ENCODE measurements around the gene CDON. TPM values are rescaled to one million over a fixed set of nuclear protein-coding genes. Genes with fewer than 3 reads are reported as not detected.

Gene CDON
- total RNA-seq, 6 experiments from 2014 or later: 1.3 to 2.0 (median 1.9) TPM

DNA sequence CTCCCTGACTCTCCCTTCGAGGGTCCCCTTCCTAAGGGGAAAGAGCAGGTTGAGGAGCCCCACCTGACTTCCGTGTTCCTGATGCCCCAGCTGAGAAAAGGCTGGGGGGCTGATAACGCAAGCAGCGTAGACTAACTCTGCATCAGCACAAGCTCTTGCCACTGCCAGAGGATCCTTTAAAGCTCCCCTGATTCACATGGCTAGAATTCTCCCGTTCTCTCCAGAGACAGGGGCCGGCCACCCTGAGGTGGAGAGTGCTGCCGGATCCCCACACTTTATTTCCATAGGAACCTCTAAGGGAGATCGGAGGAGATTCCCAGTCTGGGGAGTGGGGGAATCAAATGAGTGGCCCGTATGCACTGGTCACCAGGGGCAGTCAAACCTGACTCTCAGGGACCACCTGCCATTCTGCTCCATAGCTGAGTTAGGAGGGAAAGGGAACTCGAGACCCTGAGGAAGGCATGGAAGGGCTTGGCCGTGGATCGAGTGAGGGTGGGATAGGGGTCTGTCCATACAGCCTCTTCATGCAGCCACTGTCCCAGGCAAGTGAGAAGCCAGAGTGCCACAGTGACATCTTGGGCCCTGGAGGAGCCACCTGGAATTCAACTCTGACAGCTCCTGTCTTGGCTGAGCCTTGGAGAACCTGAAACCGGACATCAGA, 118.2 kb downstream of the CDON start:
- TF ChIP-seq, protein P1, sequence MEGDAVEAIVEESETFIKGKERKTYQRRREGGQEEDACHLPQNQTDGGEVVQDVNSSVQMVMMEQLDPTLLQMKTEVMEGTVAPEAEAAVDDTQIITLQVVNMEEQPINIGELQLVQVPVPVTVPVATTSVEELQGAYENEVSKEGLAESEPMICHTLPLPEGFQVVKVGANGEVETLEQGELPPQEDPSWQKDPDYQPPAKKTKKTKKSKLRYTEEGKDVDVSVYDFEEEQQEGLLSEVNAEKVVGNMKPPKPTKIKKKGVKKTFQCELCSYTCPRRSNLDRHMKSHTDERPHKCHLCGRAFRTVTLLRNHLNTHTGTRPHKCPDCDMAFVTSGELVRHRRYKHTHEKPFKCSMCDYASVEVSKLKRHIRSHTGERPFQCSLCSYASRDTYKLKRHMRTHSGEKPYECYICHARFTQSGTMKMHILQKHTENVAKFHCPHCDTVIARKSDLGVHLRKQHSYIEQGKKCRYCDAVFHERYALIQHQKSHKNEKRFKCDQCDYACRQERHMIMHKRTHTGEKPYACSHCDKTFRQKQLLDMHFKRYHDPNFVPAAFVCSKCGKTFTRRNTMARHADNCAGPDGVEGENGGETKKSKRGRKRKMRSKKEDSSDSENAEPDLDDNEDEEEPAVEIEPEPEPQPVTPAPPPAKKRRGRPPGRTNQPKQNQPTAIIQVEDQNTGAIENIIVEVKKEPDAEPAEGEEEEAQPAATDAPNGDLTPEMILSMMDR (IDR thresholded peaks at IDR 0.05): no peak
- no peak overlapping the region for H3K4me3 Mint-ChIP-seq
- no peak overlapping the region for H3K27ac Mint-ChIP-seq
- no peak for DNase-seq
- peaks cover 29% of the 10 kb centered on the region for H3K27me3 Mint-ChIP-seq (ENCODE audit: insufficient read depth)
- H3K4me1 Mint-ChIP-seq (ENCODE audit: low read depth): 0 out of 2 replicates have a peak, but pooled peaks cover 5% of the 10 kb centered on the region
- no peaks in the 10 kb centered on the region for H3K9me3 Mint-ChIP-seq
- no peaks in the 10 kb centered on the region for H3K36me3 Mint-ChIP-seq (ENCODE audit: low read depth)

DNA sequence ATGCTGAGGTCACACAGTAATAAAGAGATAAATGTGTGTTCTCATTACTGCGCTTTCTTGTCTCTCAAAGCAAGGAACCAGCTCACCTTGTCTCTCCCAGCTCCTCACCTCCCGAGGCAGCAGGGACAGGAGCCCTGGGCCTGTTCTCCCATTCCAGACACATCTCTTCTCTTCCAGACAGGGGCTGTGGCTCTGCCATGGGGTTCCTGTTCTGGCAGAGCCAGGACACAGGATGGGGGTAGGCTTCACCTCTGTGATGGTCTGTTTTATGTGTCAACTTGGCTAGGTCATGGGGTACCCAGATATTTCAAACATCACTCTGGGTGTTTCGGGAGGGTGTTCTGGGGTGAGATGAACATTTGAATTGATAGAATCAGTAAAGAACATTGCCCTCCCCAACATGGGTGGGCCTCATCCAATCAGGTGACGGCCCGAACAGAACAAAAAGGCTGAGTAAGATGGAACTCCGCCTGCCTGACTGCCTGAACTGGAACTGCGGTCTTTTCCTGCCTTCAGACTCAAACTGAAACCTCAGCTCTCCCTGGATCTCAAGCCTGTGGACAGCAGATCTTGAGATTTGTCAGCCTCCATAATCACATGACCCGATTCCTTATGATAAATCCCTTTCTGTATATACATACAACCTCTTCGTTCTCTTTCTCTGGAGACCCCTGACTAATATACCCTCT, 118.9 kb downstream of the CDON start:
- H3K4me3 Mint-ChIP-seq: no peak overlapping the region
- no peaks in the 10 kb centered on the region for H3K9me3 Mint-ChIP-seq
- H3K27me3 Mint-ChIP-seq (ENCODE audit: insufficient read depth): peaks cover 26% of the 10 kb centered on the region
- H3K36me3 Mint-ChIP-seq (ENCODE audit: low read depth): no peaks in the 10 kb centered on the region
- no peak for DNase-seq
- no peak overlapping the region for H3K27ac Mint-ChIP-seq
- TF ChIP-seq, protein P1 (IDR thresholded peaks at IDR 0.05): no peak
- 0 out of 2 replicates have a peak, but pooled peaks cover 5% of the 10 kb centered on the region for H3K4me1 Mint-ChIP-seq (ENCODE audit: low read depth)

DNA sequence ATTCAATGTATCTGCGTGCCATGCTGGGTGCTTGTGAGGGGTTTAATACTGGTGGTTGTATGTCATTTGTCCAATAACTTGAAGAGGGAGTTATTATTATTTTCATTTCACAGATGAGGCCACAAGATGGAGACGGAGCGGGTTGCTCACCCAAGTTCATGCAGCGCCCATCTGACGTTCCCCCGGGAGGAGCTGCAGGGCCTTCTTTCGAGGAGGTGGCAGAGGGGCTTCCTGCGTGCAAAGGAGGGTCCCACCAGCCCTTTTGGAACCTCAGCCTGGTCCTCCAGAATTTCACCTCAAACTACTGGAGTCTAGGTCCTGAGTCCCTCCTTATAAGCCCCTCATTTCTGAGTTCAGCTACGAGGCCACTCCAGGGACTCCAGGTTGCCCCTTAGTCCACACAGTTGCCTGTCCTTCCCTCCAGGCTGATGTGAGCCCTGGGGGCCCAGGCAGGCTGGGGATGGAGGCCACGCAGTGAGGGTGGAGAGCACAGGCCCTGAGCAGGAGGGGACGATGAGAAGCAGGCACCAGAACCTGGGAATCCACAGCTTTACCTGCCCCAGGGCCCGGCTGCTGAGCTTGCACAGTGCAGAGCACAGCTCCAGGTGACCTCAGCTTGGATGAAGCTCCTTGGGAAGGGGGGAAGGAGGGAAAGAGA, 119.8 kb downstream of the CDON start:
- no peak for DNase-seq
- Mint-ChIP-seq H3K4me1 (ENCODE audit: low read depth) (0 out of 2 replicates have a peak, but pooled peaks cover 5% of the 10 kb centered on the region), H3K4me3 (no peak overlapping the region), H3K27me3 (ENCODE audit: insufficient read depth) (peaks cover 26% of the 10 kb centered on the region), H3K36me3 (ENCODE audit: low read depth) (no peaks in the 10 kb centered on the region), H3K27ac (no peak overlapping the region), H3K9me3 (no peaks in the 10 kb centered on the region)
- TF ChIP-seq, protein P1 (IDR thresholded peaks at IDR 0.05): no peak

DNA sequence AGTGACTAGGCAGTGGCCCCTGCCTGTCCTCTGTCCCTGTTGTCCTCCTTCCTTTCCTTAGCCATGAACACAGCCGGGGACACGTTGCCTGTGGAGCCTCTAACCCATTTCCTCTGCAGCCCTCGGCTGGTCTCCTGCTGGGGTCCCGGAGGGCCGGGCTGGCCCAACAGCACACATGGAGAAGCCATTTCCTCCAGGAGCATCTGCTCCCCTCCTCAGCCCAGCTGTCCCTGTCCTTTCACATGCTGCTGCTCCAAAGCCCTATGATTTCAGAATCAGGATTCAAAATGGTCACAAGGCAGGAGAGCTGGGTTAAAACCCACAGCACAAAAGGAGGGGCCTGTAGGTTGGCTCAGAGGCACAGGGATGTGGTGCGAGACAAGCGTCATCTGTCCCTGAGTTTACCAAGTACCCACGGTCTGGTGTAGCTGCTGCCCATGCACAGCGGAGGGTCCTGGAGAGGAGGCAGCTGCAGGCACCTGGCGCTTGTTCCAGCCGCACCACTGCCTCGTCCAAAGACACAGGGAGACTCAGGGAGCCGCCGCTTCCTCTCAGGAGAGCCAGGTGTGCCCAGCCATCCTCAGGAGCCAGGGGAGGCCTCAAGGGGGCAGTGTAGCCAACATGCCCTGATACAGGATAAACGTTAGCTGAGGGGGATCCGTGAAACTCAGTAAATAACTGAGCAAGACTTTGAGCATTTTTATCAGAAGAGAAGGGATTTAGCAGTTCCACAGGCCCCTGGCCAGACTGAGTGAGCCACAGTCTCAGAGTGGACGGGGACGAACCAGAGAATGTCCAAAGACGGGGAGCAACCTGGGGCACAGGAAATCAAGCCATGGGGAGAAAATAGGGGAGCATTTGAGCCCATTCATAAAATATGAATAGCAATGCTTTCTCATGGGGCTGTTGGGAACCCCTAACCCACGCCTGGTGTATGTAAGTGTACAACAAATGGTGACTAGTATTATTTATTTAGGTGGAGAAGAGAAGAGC, 120.8 kb downstream of the CDON start:
- Mint-ChIP-seq H3K27ac (no peak overlapping the region), H3K27me3 (ENCODE audit: insufficient read depth) (peaks cover 26% of the 10 kb centered on the region), H3K9me3 (no peaks in the 10 kb centered on the region), H3K4me3 (no peak overlapping the region), H3K4me1 (ENCODE audit: low read depth) (0 out of 2 replicates have a peak, but pooled peaks cover 5% of the 10 kb centered on the region), H3K36me3 (ENCODE audit: low read depth) (no peaks in the 10 kb centered on the region)
- TF ChIP-seq, protein P1 (IDR thresholded peaks at IDR 0.05): peak; percentile 75
- DNase-seq: no peak

DNA sequence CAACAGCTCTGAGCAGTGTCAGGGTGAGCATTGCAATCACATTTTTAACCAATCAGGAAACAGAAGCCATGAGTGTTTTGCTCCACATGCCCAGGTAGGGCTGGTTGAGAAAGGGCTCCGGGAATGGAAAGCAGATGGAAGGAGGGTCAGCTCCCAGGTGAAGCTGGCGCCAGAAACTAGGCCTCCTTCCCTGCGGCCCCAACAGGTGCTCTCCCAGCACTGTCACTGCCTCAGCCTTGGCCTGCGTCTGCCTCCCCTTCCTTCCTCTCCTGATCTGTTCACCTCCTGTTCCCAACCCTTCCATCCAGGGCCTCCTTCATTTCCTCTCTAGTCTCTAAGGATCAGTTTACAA, 121.4 kb downstream of the CDON start:
- H3K27me3 Mint-ChIP-seq (ENCODE audit: insufficient read depth): peaks cover 29% of the 10 kb centered on the region
- H3K9me3 Mint-ChIP-seq: no peaks in the 10 kb centered on the region
- DNase-seq: no peak
- H3K36me3 Mint-ChIP-seq (ENCODE audit: low read depth): no peaks in the 10 kb centered on the region
- no peak overlapping the region for H3K4me3 Mint-ChIP-seq
- TF ChIP-seq, protein P1 (IDR thresholded peaks at IDR 0.05): no peak
- no peak overlapping the region for H3K27ac Mint-ChIP-seq
- H3K4me1 Mint-ChIP-seq (ENCODE audit: low read depth): 0 out of 2 replicates have a peak, but pooled peaks cover 5% of the 10 kb centered on the region

Data from HFFc6 (cell line).